Suprapubic skin (tissue), 4 donors: Measurements from ENCODE around the gene CCDC197. TPM values are rescaled to one million over a fixed set of nuclear protein-coding genes. Genes with fewer than 3 reads are reported as not detected.

Source experiments
- DNase-seq, 2 donors: peaks; one replicate each; pipeline ENCODE4 v3.0.0-alpha.2; 2019; ENCODE audit warnings: low spot score in 2 of 2
- H3K27ac ChIP-seq: fragments of 200-600 bp; sonication (generic); one replicate; pipeline ENCODE4 v1.5.1; 2019
- H3K27me3 ChIP-seq: fragments of 200-600 bp; sonication (generic); one replicate; pipeline ENCODE4 v1.5.1; 2019
- H3K36me3 ChIP-seq: fragments of 200-600 bp; sonication (generic); one replicate; pipeline ENCODE4 v1.5.1; 2019
- H3K4me1 ChIP-seq: fragments of 200-600 bp; sonication (generic); one replicate; pipeline ENCODE4 v1.5.1; 2019
- H3K4me3 ChIP-seq: fragments of 200-600 bp; sonication (generic); one replicate; pipeline ENCODE4 v1.5.1; 2019; ENCODE audit warnings: mild to moderate bottlenecking
- H3K9me3 ChIP-seq: fragments of 200-600 bp; sonication (generic); one replicate; pipeline ENCODE4 v1.5.1; 2019
- CTCF ChIP-seq, 2 donors: fragments of 200-600 bp in 1 of 2; fragments of 450-650 bp in 1 of 2; sonication (generic) in 1 of 2; IDR thresholded peaks; one replicate each; pipeline ENCODE4 v1.5.1; 2016 to 2019; ENCODE audit warnings: antibody characterized with exemption in 2 of 2, mild to moderate bottlenecking in 1 of 2, moderate library complexity in 1 of 2
- EP300 ChIP-seq: sonication (generic); formaldehyde crosslinking; IDR thresholded peaks from one replicate; pipeline ENCODE4 v1.6.1; 2017; ENCODE audit warnings: antibody characterized with exemption
- POLR2A ChIP-seq, 2 donors: fragments of 450-650 bp; IDR thresholded peaks; one replicate each; pipeline ENCODE4 v1.6.1; 2017; ENCODE audit warnings: antibody characterized with exemption in 2 of 2, mild to moderate bottlenecking in 2 of 2, moderate library complexity in 2 of 2
- POLR2AphosphoS5 ChIP-seq, 3 donors: sonication (generic); formaldehyde crosslinking; IDR thresholded peaks; one replicate each; pipeline ENCODE4 v1.6.1; 2017; ENCODE audit warnings: antibody characterized with exemption in 3 of 3
- WGBS: methylation state at CpG from one replicate; pipeline ENCODE4 v1.1.5; 2018; 5-methylcytosine and 5-hydroxymethylcytosine counted together
- total RNA-seq, 4 donors: library from RNA; depleted of rRNA; stranded (reverse); fragments of >200 nt; gene quantifications; one replicate each; pipeline ENCODE4 v1.1.0, GENCODE V29; 2016

The CCDC197 gene
- total RNA-seq, 4 donors from 2014 or later = not detected

GRCh38 chr14:93991649-93992048, 5.5 kb upstream of the CCDC197 start:
- TF ChIP-seq CTCF (IDR thresholded peaks at IDR 0.05) (no peak), POLR2A (IDR thresholded peaks at IDR 0.05) (no peak), EP300 (no peak), POLR2AphosphoS5 (IDR thresholded peaks at IDR 0.05) (no peak)
- Histone ChIP-seq H3K36me3 (no peaks in the 10 kb centered on the region), H3K9me3 (no peaks in the 10 kb centered on the region), H3K4me3 (no peak overlapping the region), H3K27ac (no peak overlapping the region), H3K27me3 (peaks cover 9% of the 10 kb centered on the region), H3K4me1 (peaks cover 10% of the 10 kb centered on the region)
- DNase-seq = no peak
- 95% methylated on average over 4 of the region's 4 CpGs for WGBS

- peaks cover 10% of the 10 kb centered on the region for H3K4me1 ChIP-seq
- H3K27me3 ChIP-seq = peaks cover 16% of the 10 kb centered on the region
- DNase-seq = no peak
- no peaks in the 10 kb centered on the region for H3K36me3 ChIP-seq
- no peak overlapping the region for H3K4me3 ChIP-seq
- H3K27ac ChIP-seq = no peak overlapping the region
- TF ChIP-seq POLR2AphosphoS5 (IDR thresholded peaks at IDR 0.05) = no peak
- no peak for TF ChIP-seq EP300
- no peak for TF ChIP-seq POLR2A (IDR thresholded peaks at IDR 0.05)
- TF ChIP-seq CTCF (IDR thresholded peaks at IDR 0.05) = no peak
- no peaks in the 10 kb centered on the region for H3K9me3 ChIP-seq
- 88% methylated on average over 4 of the region's 6 CpGs for WGBS
Measured at GRCh38 chr14:93993382-93993781, 3.7 kb upstream of the CCDC197 start.

DNA sequence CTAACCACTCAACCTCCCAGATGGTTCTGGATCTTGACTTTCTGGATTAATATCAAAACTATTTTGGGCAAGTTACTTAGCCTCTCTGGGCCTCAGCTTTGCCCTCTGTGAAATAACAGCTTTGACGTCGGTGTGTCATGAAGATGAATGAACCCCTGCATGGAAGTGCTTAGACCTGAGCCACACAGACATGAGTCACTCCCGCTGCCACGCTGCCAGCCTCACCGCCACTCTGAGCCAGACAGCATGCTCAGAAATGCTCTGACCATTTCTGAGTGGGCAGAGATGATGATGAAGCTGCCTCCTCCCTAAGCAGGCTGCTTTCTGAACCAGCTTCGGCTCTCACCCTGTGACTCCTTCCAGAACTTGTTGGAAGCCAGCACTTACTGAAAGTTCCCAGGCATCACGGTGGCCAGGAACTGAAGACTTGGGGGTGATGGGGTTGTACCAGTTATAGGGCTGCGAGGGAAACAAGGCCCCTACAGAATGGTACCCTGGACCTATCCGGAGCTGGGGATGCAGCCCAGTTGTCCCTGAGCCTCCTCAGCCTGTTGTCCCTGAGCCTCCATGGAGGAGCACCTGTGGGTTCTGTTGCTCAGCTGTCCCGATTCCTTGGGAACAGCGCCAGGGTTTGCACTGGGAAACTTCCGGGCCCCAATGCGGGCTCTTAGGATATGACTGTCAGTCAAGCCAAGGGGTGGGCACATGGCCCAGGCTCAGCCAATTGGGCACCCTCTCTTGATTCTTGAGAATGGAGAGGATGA, 2.0 kb upstream of the CCDC197 start:
- DNase-seq = no peak
- H3K27me3 ChIP-seq = peaks cover 16% of the 10 kb centered on the region
- no peaks in the 10 kb centered on the region for H3K9me3 ChIP-seq
- 22% methylated on average over 10 of the region's 13 CpGs for WGBS
- H3K4me1 ChIP-seq = peaks cover 10% of the 10 kb centered on the region
- H3K4me3 ChIP-seq = no peak overlapping the region
- TF ChIP-seq POLR2AphosphoS5 (IDR thresholded peaks at IDR 0.05) (no peak), POLR2A (IDR thresholded peaks at IDR 0.05) (no peak)
- no peak overlapping the region for H3K27ac ChIP-seq
- no peaks in the 10 kb centered on the region for H3K36me3 ChIP-seq

DNA sequence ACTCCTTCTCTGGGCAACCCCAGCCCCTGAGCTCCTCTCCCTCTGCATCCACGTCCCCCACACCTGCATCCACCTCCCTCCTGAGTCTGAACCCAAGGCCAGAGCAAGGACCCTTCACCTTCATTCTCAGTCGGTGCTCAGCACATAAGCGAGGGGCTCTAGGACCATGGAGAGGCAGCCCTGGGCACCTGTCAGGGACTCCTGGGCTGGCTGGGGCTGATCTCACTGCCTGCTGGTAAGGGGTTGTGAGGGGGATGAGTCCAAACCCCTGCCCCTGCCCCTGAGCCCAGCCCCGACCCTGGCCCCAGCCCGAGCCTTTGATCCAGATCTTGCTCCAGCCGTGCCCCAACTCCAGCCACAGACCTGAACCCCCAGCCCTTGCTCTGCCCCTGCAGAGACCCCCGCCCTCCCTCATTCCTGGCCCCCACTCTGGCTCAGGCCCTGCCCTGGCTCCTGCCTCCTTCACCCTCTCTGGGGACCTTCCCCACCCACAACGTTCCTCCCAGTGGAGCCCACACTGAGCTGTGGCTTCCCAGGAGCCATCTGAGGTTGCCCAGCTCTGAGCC, 888 bp upstream of the CCDC197 start:
- TF ChIP-seq POLR2AphosphoS5 (IDR thresholded peaks at IDR 0.05) (no peak), CTCF (IDR thresholded peaks at IDR 0.05) (no peak)
- Histone ChIP-seq H3K4me3 (no peak overlapping the region), H3K4me1 (peaks cover 13% of the 10 kb centered on the region), H3K27me3 (peaks cover 18% of the 10 kb centered on the region), H3K36me3 (no peaks in the 10 kb centered on the region), H3K27ac (no peak overlapping the region), H3K9me3 (no peaks in the 10 kb centered on the region)
- WGBS = 62% methylated on average over 7 of the region's 8 CpGs
- DNase-seq = no peak

- 84% methylated on average over 17 of the region's 17 CpGs for WGBS
- no peak overlapping the region for H3K4me3 ChIP-seq
- no peak for TF ChIP-seq POLR2AphosphoS5 (IDR thresholded peaks at IDR 0.05)
- no peak for TF ChIP-seq CTCF (IDR thresholded peaks at IDR 0.05)
- TF ChIP-seq EP300 = no peak
- no peak for TF ChIP-seq POLR2A (IDR thresholded peaks at IDR 0.05)
- H3K27me3 ChIP-seq = peaks cover 25% of the 10 kb centered on the region
- no peaks in the 10 kb centered on the region for H3K9me3 ChIP-seq
- H3K27ac ChIP-seq = no peak overlapping the region
- peaks cover 21% of the 10 kb centered on the region for H3K4me1 ChIP-seq
- no peak for DNase-seq
- H3K36me3 ChIP-seq = no peaks in the 10 kb centered on the region
Measured at GRCh38 chr14:93997916-93998870, 1.1 kb downstream of the CCDC197 start.
